CD14-positive monocyte (primary cell): ENCODE measurements around the gene MATN4. TPM values are rescaled to one million over a fixed set of nuclear protein-coding genes. Genes with fewer than 3 reads are reported as not detected.

Source experiments
- DNase-seq, 3 donors: peaks; one replicate each; pipeline ENCODE4 v3.0.0-alpha.2; 2011 to 2022
- H2AFZ ChIP-seq: 2 replicates; pipeline ENCODE4 v1.6.0; 2012; ENCODE audit warnings: mild to moderate bottlenecking, low read depth, low read length, inconsistent platforms; ENCODE audit not compliant: insufficient read depth, poor library complexity, severe bottlenecking
- H3K27ac ChIP-seq, 2 donors: 1 replicate in 1 of 2; 2 replicates in 1 of 2; pipeline ENCODE4 v1.5.1; 2012 to 2013; ENCODE audit warnings: low read length in 2 of 2, control low read depth in 1 of 2, inconsistent platforms in 1 of 2, low read depth in 1 of 2, mild to moderate bottlenecking in 1 of 2
- H3K27me3 ChIP-seq, 2 donors: one replicate each; pipeline versions ENCODE4 v1.6.0 to v1.6.1; 2011 to 2013; ENCODE audit warnings: low read length in 2 of 2; ENCODE audit not compliant: control insufficient read depth in 2 of 2, insufficient read depth in 2 of 2
- H3K36me3 ChIP-seq, 2 donors: replicated peaks in 1 of 2; 1 replicate in 1 of 2; 2 replicates in 1 of 2; pipeline versions ENCODE4 v1.5.1 to v1.6.1; 2012 to 2013; ENCODE audit warnings: low read length in 2 of 2, control low read depth in 1 of 2, inconsistent platforms in 1 of 2, mild to moderate bottlenecking in 1 of 2; ENCODE audit not compliant: insufficient read depth in 2 of 2, control insufficient read depth in 1 of 2
- H3K4me1 ChIP-seq, 2 donors: 1 replicate in 1 of 2; 2 replicates in 1 of 2; pipeline versions ENCODE4 v1.5.1 to v1.6.1; 2012 to 2013; ENCODE audit warnings: low read length in 2 of 2, control low read depth in 1 of 2, inconsistent platforms in 1 of 2, mild to moderate bottlenecking in 1 of 2, moderate library complexity in 1 of 2; ENCODE audit not compliant: insufficient read depth in 2 of 2, control insufficient read depth in 1 of 2
- H3K4me2 ChIP-seq: replicated peaks from 2 replicates; pipeline ENCODE3; 2012; ENCODE audit warnings: low read length, moderate library complexity, mild to moderate bottlenecking; ENCODE audit not compliant: poor library complexity, severe bottlenecking; ENCODE audit errors: extremely low read depth
- H3K4me3 ChIP-seq, 3 experiments: fragments of 200-600 bp in 1 of 3; sonication (generic) in 1 of 3; replicated peaks in 1 of 3; 1 replicate in 2 of 3; 2 replicates in 1 of 3; pipeline ENCODE4 v1.5.1; 2011 to 2013; ENCODE audit warnings: low read length in 3 of 3, mild to moderate bottlenecking in 3 of 3, control low read depth in 2 of 3, low read depth in 2 of 3, inconsistent platforms in 1 of 3, moderate library complexity in 1 of 3
- H3K79me2 ChIP-seq: 2 replicates; pipeline ENCODE4 v1.6.0; 2012; ENCODE audit warnings: mild to moderate bottlenecking, control low read depth, inconsistent platforms, low read length, moderate library complexity; ENCODE audit not compliant: insufficient read depth
- H3K9ac ChIP-seq: 2 replicates; pipeline ENCODE4 v1.6.0; 2017; ENCODE audit warnings: low read length, mild to moderate bottlenecking; ENCODE audit not compliant: insufficient read depth, poor library complexity, severe bottlenecking
- H3K9me3 ChIP-seq, 2 donors: replicated peaks in 1 of 2; 1 replicate in 1 of 2; 2 replicates in 1 of 2; pipeline versions ENCODE4 v1.5.1 to v1.6.1; 2012 to 2013; ENCODE audit warnings: low read length in 2 of 2, control low read depth in 1 of 2; ENCODE audit not compliant: control insufficient read depth in 1 of 2, insufficient read depth in 1 of 2
- H4K20me1 ChIP-seq: 2 replicates; pipeline ENCODE4 v1.6.0; 2012; ENCODE audit warnings: mild to moderate bottlenecking, low read length, control low read depth, moderate library complexity; ENCODE audit not compliant: insufficient read depth
- H3K27ac Mint-ChIP-seq, 7 donors: one replicate each; pipeline ENCODE4 v1.8.0; 2020; ENCODE audit warnings: mild to moderate bottlenecking in 7 of 7, mixed read lengths in 7 of 7, moderate library complexity in 6 of 7, inconsistent platforms in 2 of 7
- H3K27me3 Mint-ChIP-seq, 3 donors: one replicate each; pipeline ENCODE4 v1.8.0; 2021 to 2022; ENCODE audit warnings: low read depth in 3 of 3, mild to moderate bottlenecking in 3 of 3, mixed read lengths in 3 of 3, moderate library complexity in 3 of 3, inconsistent platforms in 1 of 3
- H3K36me3 Mint-ChIP-seq, 2 donors: one replicate each; pipeline ENCODE4 v1.8.0; 2020; ENCODE audit warnings: mixed read lengths in 2 of 2, inconsistent platforms in 1 of 2, mild to moderate bottlenecking in 1 of 2
- H3K4me1 Mint-ChIP-seq: one replicate; pipeline ENCODE4 v1.8.0; 2020; ENCODE audit warnings: mild to moderate bottlenecking, mixed read lengths
- H3K4me3 Mint-ChIP-seq, 2 donors: one replicate each; pipeline ENCODE4 v1.8.0; 2020; ENCODE audit warnings: mild to moderate bottlenecking in 2 of 2, mixed read lengths in 2 of 2, moderate library complexity in 1 of 2
- H3K9me3 Mint-ChIP-seq, 7 donors: one replicate each; pipeline ENCODE4 v1.8.0; 2020 to 2022; ENCODE audit warnings: mixed read lengths in 7 of 7, mild to moderate bottlenecking in 6 of 7, moderate library complexity in 6 of 7, inconsistent platforms in 2 of 7
- CTCF ChIP-seq: fragments of 200-600 bp; IDR thresholded peaks from one replicate; pipeline ENCODE4 v1.8.0; 2022; ENCODE audit warnings: antibody characterized with exemption, mild to moderate bottlenecking
- WGBS: methylation state at CpG from one replicate; pipeline ENCODE4 v1.1.5; 2013; ENCODE audit warnings: missing lambda C conversion rate; ENCODE audit not compliant: insufficient coverage; 5-methylcytosine and 5-hydroxymethylcytosine counted together
- intact Hi-C, 2 donors: fragments of 100-400 bp; cut with micrococcal nuclease; formaldehyde crosslinking; loops; one replicate each; pipeline versions ENCODE4 v1.15.0 to v1.15.1; 2023
- polyA plus RNA-seq, 3 donors: library from polyadenylated mRNA; depleted of rRNA in 1 of 3; unstranded in 2 of 3; stranded (reverse) in 1 of 3; fragments of 300-500 nt in 2 of 3; fragments of >200 nt in 1 of 3; fragmentation: Illumina TruSeq in 2 of 3; gene quantifications; 1 replicate in 2 of 3; 2 replicates in 1 of 3; pipeline ENCODE4 v1.2.3, GENCODE V29; 2012 to 2021

The MATN4 gene
- polyA plus RNA-seq, 3 donors, result not detected

- no peaks in the 10 kb centered on the region for H3K4me1 Mint-ChIP-seq
- peaks cover 0 to 7% (median 2%) of the 10 kb centered on the region in 7 donors for H3K9me3 Mint-ChIP-seq
- Histone ChIP-seq H3K4me1 (no peaks in the 10 kb centered on the region), H3K27me3 (peaks cover 0 to 14% of the 10 kb centered on the region in 2 donors), H3K4me3 (no peak overlapping the region), H4K20me1 (no peaks in the 10 kb centered on the region), H3K36me3 (no peaks in the 10 kb centered on the region), H3K4me2 (no peak overlapping the region), H3K9ac (no peak overlapping the region), H2AFZ (no peak overlapping the region), H3K27ac (no peak overlapping the region), H3K9me3 (no peaks in the 10 kb centered on the region), H3K79me2 (no peaks in the 10 kb centered on the region)
- no peaks in the 10 kb centered on the region for H3K36me3 Mint-ChIP-seq
- no peak for DNase-seq
- peaks cover 12 to 30% (median 19%) of the 10 kb centered on the region in 3 donors for H3K27me3 Mint-ChIP-seq
- H3K27ac Mint-ChIP-seq, result no peak overlapping the region
- no peak overlapping the region for H3K4me3 Mint-ChIP-seq
- no peak for TF ChIP-seq CTCF
- WGBS, result no CpG with 5 or more reads among the region's 6 CpGs
- intact Hi-C loops, result no loop called here
Measured at GRCh38 chr20:45299786-45300185, 8.3 kb downstream of the MATN4 start.

- H3K27ac Mint-ChIP-seq, result no peak overlapping the region
- H3K9me3 ChIP-seq, result no peaks in the 10 kb centered on the region
- H3K4me2 ChIP-seq, result no peak overlapping the region
- H3K9me3 Mint-ChIP-seq, result peaks cover 0 to 5% (median 2%) of the 10 kb centered on the region in 7 donors
- no peaks in the 10 kb centered on the region for H3K36me3 ChIP-seq
- H3K4me1 ChIP-seq, result peaks cover 9 to 10% of the 10 kb centered on the region in 2 donors
- WGBS, result 95% methylated on average over 52 of the region's 52 CpGs
- H3K4me1 Mint-ChIP-seq, result peaks cover 7% of the 10 kb centered on the region
- intact Hi-C loops, result no loop called here
- H3K79me2 ChIP-seq, result no peaks in the 10 kb centered on the region
- H3K9ac ChIP-seq, result no peak overlapping the region
- H3K4me3 ChIP-seq, result no peak overlapping the region
- DNase-seq, result no peak
- TF ChIP-seq CTCF, result no peak
- no peaks in the 10 kb centered on the region for H3K36me3 Mint-ChIP-seq
- H3K27ac ChIP-seq, result no peak overlapping the region
- peaks cover 4 to 14% of the 10 kb centered on the region in 2 donors for H3K27me3 ChIP-seq
- peaks cover 7 to 24% (median 14%) of the 10 kb centered on the region in 3 donors for H3K27me3 Mint-ChIP-seq
- H2AFZ ChIP-seq, result no peak overlapping the region
- no peaks in the 10 kb centered on the region for H4K20me1 ChIP-seq
- H3K4me3 Mint-ChIP-seq, result no peak overlapping the region
Measured at GRCh38 chr20:45297786-45298497, 10.2 kb downstream of the MATN4 start.
